Fibroblast of mammary gland (primary cell): ENCODE measurements around the gene CNOT10.

Experiments used
- DNase-seq: peaks from one replicate; pipeline ENCODE4 v3.0.0-alpha.2; 2010; ENCODE audit warnings: low read depth
- H3K4me3 ChIP-seq: 2 replicates; pipeline ENCODE4 v1.5.1; 2011; ENCODE audit warnings: low read depth, mild to moderate bottlenecking, low read length, moderate library complexity; ENCODE audit not compliant: control insufficient read depth
- CTCF ChIP-seq: conservative IDR thresholded peaks from 2 replicates; pipeline ENCODE4 v1.5.1; 2011; ENCODE audit warnings: low read depth, low read length, inconsistent platforms; ENCODE audit not compliant: control insufficient read depth, insufficient read depth

CNOT10 gene

GRCh38 chr3:32820430-32820829 lies 135.4 kb downstream of the CNOT10 start:
- H3K4me3 ChIP-seq = no peak overlapping the region
- DNase-seq = no peak
- TF ChIP-seq CTCF = no peak

- no peak for TF ChIP-seq CTCF
- H3K4me3 ChIP-seq = no peak overlapping the region
- DNase-seq = no peak
Observed at GRCh38 chr3:32820971-32821685, 136.1 kb downstream of the CNOT10 start.

DNA sequence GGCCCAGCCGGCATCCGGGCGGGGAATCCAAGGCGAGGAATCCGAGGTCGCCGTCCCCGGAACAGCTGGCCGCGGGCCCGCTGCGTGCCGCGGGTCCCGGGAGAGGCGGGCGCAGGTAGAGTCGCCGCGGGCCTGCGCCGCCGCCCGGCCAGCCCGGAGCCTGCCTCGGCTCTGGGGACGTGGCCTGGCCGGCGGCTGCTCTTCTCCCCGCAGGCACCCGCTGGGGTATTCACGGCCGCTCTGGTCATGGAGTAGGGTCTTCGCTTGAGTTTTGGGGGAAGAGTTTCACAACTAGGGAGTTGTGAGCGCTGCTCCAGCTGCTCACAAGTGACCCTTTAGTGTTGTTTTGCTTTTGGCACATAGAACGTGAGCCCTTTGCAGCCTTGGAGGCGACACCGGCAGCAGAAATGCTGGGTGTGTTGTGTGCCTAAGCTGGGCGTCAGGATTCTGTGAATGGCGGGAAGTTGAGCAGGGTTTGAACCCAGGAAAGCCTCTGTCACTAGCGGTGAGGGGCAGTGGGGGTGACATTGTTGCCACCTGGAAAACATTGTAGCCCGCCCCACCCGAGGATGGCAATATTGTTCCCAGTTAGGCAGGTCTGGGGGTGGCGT lies 136.8 kb downstream of the CNOT10 start:
- DNase-seq = no peak

GRCh38 chr3:32822609-32823498 lies 137.9 kb downstream of the CNOT10 start:
- DNase-seq = no peak
- no peak overlapping the region for H3K4me3 ChIP-seq
- TF ChIP-seq CTCF = no peak

More for the DNA sequence above, 136.8 kb downstream of the CNOT10 start:
- no peak overlapping the region for H3K4me3 ChIP-seq
- no peak for TF ChIP-seq CTCF
